GM23248 (cell line): ENCODE results near the gene TNNI2. TPM values are rescaled to one million over a fixed set of nuclear protein-coding genes. Genes with fewer than 3 reads are reported as not detected.

Experiments
- DNase-seq: peaks from one replicate; pipeline ENCODE4 v3.0.0-alpha.2; 2015
- H2AFZ ChIP-seq: fragments of 200-600 bp; sonication (generic); 2 replicates; pipeline ENCODE4 v1.6.1; 2016; ENCODE audit warnings: antibody characterized with exemption
- H3F3A ChIP-seq: fragments of 200-600 bp; sonication (generic); 2 replicates; pipeline ENCODE4 v1.6.1; 2016; ENCODE audit warnings: mild to moderate bottlenecking, antibody characterized with exemption, mixed run types; ENCODE audit not compliant: insufficient read depth
- H3K27ac ChIP-seq: fragments of 200-600 bp; sonication (generic); 2 replicates; pipeline ENCODE4 v1.5.1; 2016; ENCODE audit warnings: mild to moderate bottlenecking
- H3K27me3 ChIP-seq: fragments of 200-600 bp; sonication (generic); replicated peaks from 2 replicates; pipeline ENCODE4 v1.6.1; 2016; ENCODE audit warnings: mild to moderate bottlenecking; ENCODE audit not compliant: insufficient read depth
- H3K36me3 ChIP-seq: fragments of 200-600 bp; sonication (generic); 2 replicates; pipeline ENCODE4 v1.6.1; 2016; ENCODE audit warnings: low read depth, mild to moderate bottlenecking
- H3K4me1 ChIP-seq: fragments of 200-600 bp; sonication (generic); 2 replicates; pipeline ENCODE4 v1.6.1; 2016; ENCODE audit warnings: mild to moderate bottlenecking; ENCODE audit not compliant: insufficient read depth
- H3K4me2 ChIP-seq: fragments of 200-600 bp; sonication (generic); one replicate; pipeline ENCODE4 v1.6.1; 2016; ENCODE audit warnings: mild to moderate bottlenecking; ENCODE audit not compliant: unreplicated experiment
- H3K4me3 ChIP-seq: fragments of 200-600 bp; sonication (generic); 2 replicates; pipeline ENCODE4 v1.5.1; 2016; ENCODE audit warnings: mild to moderate bottlenecking
- H3K79me2 ChIP-seq: fragments of 200-600 bp; sonication (generic); 2 replicates; pipeline ENCODE4 v1.6.1; 2016; ENCODE audit warnings: mild to moderate bottlenecking; ENCODE audit not compliant: insufficient read depth
- H3K9ac ChIP-seq: fragments of 200-600 bp; sonication (generic); 2 replicates; pipeline ENCODE4 v1.6.1; 2016; ENCODE audit warnings: mild to moderate bottlenecking
- H3K9me2 ChIP-seq: fragments of 200-600 bp; sonication (generic); 2 replicates; pipeline ENCODE4 v1.6.1; 2016; ENCODE audit warnings: mixed run types, mild to moderate bottlenecking, moderate library complexity; ENCODE audit not compliant: insufficient read depth
- H3K9me3 ChIP-seq: fragments of 200-600 bp; sonication (generic); one replicate; pipeline ENCODE4 v1.6.1; 2017; ENCODE audit warnings: low read depth
- H4K20me1 ChIP-seq: fragments of 200-600 bp; sonication (generic); 2 replicates; pipeline ENCODE4 v1.6.0; 2016; ENCODE audit not compliant: insufficient read depth
- EZH2 ChIP-seq: fragments of 200-600 bp; sonication (generic); IDR thresholded peaks from 2 replicates; pipeline ENCODE4 v1.6.1; 2018; ENCODE audit warnings: antibody characterized with exemption, mild to moderate bottlenecking; ENCODE audit not compliant: insufficient read depth, poor library complexity, severe bottlenecking
- EZH2phosphoT487 ChIP-seq: fragments of 200-600 bp; sonication (generic); IDR thresholded peaks from 2 replicates; pipeline ENCODE4 v1.6.1; 2018; ENCODE audit warnings: antibody characterized with exemption, moderate library complexity, mild to moderate bottlenecking, low read depth; ENCODE audit not compliant: insufficient read depth
- WGBS, 2 experiments: methylation state at CpG; one replicate each; pipeline ENCODE4 v1.1.6; 2015 to 2017; ENCODE audit warnings: low lambda C conversion rate in 2 of 2, low coverage in 1 of 2; ENCODE audit errors: missing lambda C conversion rate in 2 of 2; 5-methylcytosine and 5-hydroxymethylcytosine counted together
- in situ Hi-C: fragments of 300-500 bp; cut with MboI; formaldehyde crosslinking; loops from 2 replicates; pipeline ENCODE4 v1.15.0; 2020
- polyA plus RNA-seq: library from polyadenylated mRNA; unstranded; fragments of >200 nt; fragmentation: Nextera tagmentation; extraction: Ambion mirVana; gene quantifications from 2 replicates; pipeline ENCODE4 v1.2.1, GENCODE V29; 2016
- total RNA-seq: library from RNA; depleted of rRNA; stranded (reverse); fragments of >200 nt; shearing (Covaris generic); gene quantifications from 2 replicates; pipeline ENCODE4 v1.2.3, GENCODE V29; 2014

Gene TNNI2
- total and polyA plus RNA-seq, 2 experiments from 2014 or later, result not detected

- H3K4me3 ChIP-seq, result no peak overlapping the region
- in situ Hi-C loops, result no loop called here
- H3K27me3 ChIP-seq, result no peaks in the 10 kb centered on the region; the same call in 1 of the 2 replicates
- WGBS, 2 experiments, result 61 to 69% methylated on average over 7 to 8 of the region's 8 CpGs
- H3K9me3 ChIP-seq, result no peaks in the 10 kb centered on the region
- H3K4me2 ChIP-seq, result no peak overlapping the region
- H4K20me1 ChIP-seq, result no peaks in the 10 kb centered on the region
- H3F3A ChIP-seq, result no peaks in the 10 kb centered on the region
- no peaks in the 10 kb centered on the region for H3K4me1 ChIP-seq
- no peak overlapping the region for H3K9ac ChIP-seq
- H3K27ac ChIP-seq, result no peak overlapping the region
- TF ChIP-seq EZH2, result no peak
- TF ChIP-seq EZH2phosphoT487, result no peak
- no peak overlapping the region for H2AFZ ChIP-seq
- no peak for DNase-seq
- no peaks in the 10 kb centered on the region for H3K79me2 ChIP-seq
- H3K36me3 ChIP-seq, result no peaks in the 10 kb centered on the region
- no peaks in the 10 kb centered on the region for H3K9me2 ChIP-seq
Measured at GRCh38 chr11:1843796-1844195, 5.0 kb downstream of the TNNI2 start.

- no peak overlapping the region for H3K4me3 ChIP-seq
- H3K36me3 ChIP-seq, result no peaks in the 10 kb centered on the region
- H3K4me2 ChIP-seq, result no peak overlapping the region
- no peak for DNase-seq
- in situ Hi-C loops, result no loop called here
- no peaks in the 10 kb centered on the region for H3F3A ChIP-seq
- TF ChIP-seq EZH2phosphoT487 (no peak), EZH2 (no peak)
- no peaks in the 10 kb centered on the region; the same call in 1 of the 2 replicates for H3K27me3 ChIP-seq
- H3K9me3 ChIP-seq, result no peaks in the 10 kb centered on the region
- WGBS, 2 experiments, result 56 to 61% methylated on average over 18 to 23 of the region's 23 CpGs
- no peaks in the 10 kb centered on the region for H3K79me2 ChIP-seq
- no peak overlapping the region for H2AFZ ChIP-seq
- no peak overlapping the region for H3K27ac ChIP-seq
- no peaks in the 10 kb centered on the region for H3K9me2 ChIP-seq
- no peak overlapping the region for H3K9ac ChIP-seq
- no peaks in the 10 kb centered on the region for H4K20me1 ChIP-seq
- H3K4me1 ChIP-seq, result no peaks in the 10 kb centered on the region
Measured at GRCh38 chr11:1844221-1845094, 5.7 kb downstream of the TNNI2 start.

- 38 to 51% methylated on average over 1 of the region's 1 CpG for WGBS, 2 experiments
- in situ Hi-C loops, result no loop called here
Measured at GRCh38 chr11:1845095-1845429, 6.3 kb downstream of the TNNI2 start.

GRCh38 chr11:1845561-1846452, 7.0 kb downstream of the TNNI2 start:
- no peak for TF ChIP-seq EZH2phosphoT487
- TF ChIP-seq EZH2, result no peak
- Histone ChIP-seq H3K4me3 (no peak overlapping the region), H3K79me2 (no peaks in the 10 kb centered on the region), H2AFZ (no peak overlapping the region), H3K27me3 (no peaks in the 10 kb centered on the region; the same call in 1 of the 2 replicates), H3K9ac (no peak overlapping the region), H3K9me2 (no peaks in the 10 kb centered on the region), H3F3A (no peaks in the 10 kb centered on the region), H3K36me3 (no peaks in the 10 kb centered on the region), H3K9me3 (no peaks in the 10 kb centered on the region), H3K27ac (no peak overlapping the region), H3K4me1 (no peaks in the 10 kb centered on the region), H3K4me2 (no peak overlapping the region), H4K20me1 (no peaks in the 10 kb centered on the region)
- WGBS, 2 experiments, result 65% methylated on average over 18 to 20 of the region's 21 CpGs
- in situ Hi-C loops, result no loop called here
- no peak for DNase-seq

More at GRCh38 chr11:1845095-1845429, 6.3 kb downstream of the TNNI2 start:
- H2AFZ ChIP-seq, result no peak overlapping the region
- no peaks in the 10 kb centered on the region for H3K4me1 ChIP-seq
- no peak for TF ChIP-seq EZH2
- TF ChIP-seq EZH2phosphoT487, result no peak
- no peaks in the 10 kb centered on the region for H3K9me2 ChIP-seq
- no peaks in the 10 kb centered on the region for H4K20me1 ChIP-seq
- DNase-seq, result no peak
- H3K4me2 ChIP-seq, result no peak overlapping the region
- H3F3A ChIP-seq, result no peaks in the 10 kb centered on the region
- H3K36me3 ChIP-seq, result no peaks in the 10 kb centered on the region
- H3K9me3 ChIP-seq, result no peaks in the 10 kb centered on the region
- H3K79me2 ChIP-seq, result no peaks in the 10 kb centered on the region
- H3K27ac ChIP-seq, result no peak overlapping the region
- no peak overlapping the region for H3K4me3 ChIP-seq
- no peaks in the 10 kb centered on the region; the same call in 1 of the 2 replicates for H3K27me3 ChIP-seq
- H3K9ac ChIP-seq, result no peak overlapping the region
